ENCODE results near the gene ASB18.

The ASB18 gene

GRCh38 chr2:236172255-236173035, 91.8 kb downstream of the ASB18 start:
- DNase-seq = no peak

GRCh38 chr2:236171680-236172254, 92.4 kb downstream of the ASB18 start:
- DNase-seq = no peak

GRCh38 chr2:236171181-236171679, 93.0 kb downstream of the ASB18 start:
- no peak for DNase-seq

- no peak for DNase-seq
These were observed 93.5 kb downstream of the ASB18 start for GRCh38 chr2:236170590-236171165.

- no peak for DNase-seq
These were observed 94.2 kb downstream of the ASB18 start for GRCh38 chr2:236169741-236170589.

- no peak for DNase-seq
These were observed 95.0 kb downstream of the ASB18 start for GRCh38 chr2:236169151-236169721.

GRCh38 chr2:236168110-236169080, 95.8 kb downstream of the ASB18 start, which contains the start of gene GBX2:
Gene GBX2, minus strand, starts transcription at chr2:236168386. Its CDS starts 415 bp downstream, at chr2:236167971.
- DNase-seq = no peak

- DNase-seq = no peak
These were observed 96.7 kb downstream of the ASB18 start for GRCh38 chr2:236167297-236168109.

GRCh38 chr2:236166796-236167296, 97.4 kb downstream of the ASB18 start:
- DNase-seq = no peak

GRCh38 chr2:236165842-236166795, 98.1 kb downstream of the ASB18 start:
- DNase-seq = no peak

GRCh38 chr2:236164925-236165841, 99.0 kb downstream of the ASB18 start:
- DNase-seq = no peak

GRCh38 chr2:236164201-236164924, 99.8 kb downstream of the ASB18 start:
- no peak for DNase-seq

- no peak for DNase-seq
These were observed 100.6 kb downstream of the ASB18 start for GRCh38 chr2:236163471-236164200.

GRCh38 chr2:236162882-236163470, 101.2 kb downstream of the ASB18 start:
- DNase-seq = no peak

- DNase-seq = no peak
These were observed 102.0 kb downstream of the ASB18 start for GRCh38 chr2:236162031-236162845.
